Thyroid gland (tissue), 4 donors: ENCODE measurements around the gene RNF41. TPM values are rescaled to one million over a fixed set of nuclear protein-coding genes. Genes with fewer than 3 reads are reported as not detected.

Source experiments
- DNase-seq, 2 donors: peaks; one replicate each; pipeline ENCODE4 v3.0.0-alpha.2; 2019
- H3K27ac ChIP-seq, 3 donors: fragments of 200-600 bp; sonication (generic); 1 replicate in 2 of 3; 2 replicates in 1 of 3; pipeline ENCODE4 v1.5.1; 2016 to 2019; ENCODE audit warnings: mild to moderate bottlenecking in 1 of 3, moderate library complexity in 1 of 3
- H3K27me3 ChIP-seq: fragments of 200-600 bp; sonication (generic); one replicate; pipeline ENCODE4 v1.5.1; 2019
- H3K36me3 ChIP-seq, 2 donors: fragments of 200-600 bp; sonication (generic); one replicate each; pipeline ENCODE4 v1.5.1; 2016 to 2019
- H3K4me1 ChIP-seq, 2 donors: fragments of 200-600 bp; sonication (generic); one replicate each; pipeline ENCODE4 v1.5.1; 2017 to 2019
- H3K4me3 ChIP-seq, 3 donors: fragments of 200-600 bp; sonication (generic); replicated peaks in 1 of 3; 1 replicate in 2 of 3; 2 replicates in 1 of 3; pipeline ENCODE4 v1.5.1; 2016; ENCODE audit warnings: mild to moderate bottlenecking in 1 of 3
- H3K9me3 ChIP-seq: fragments of 200-600 bp; sonication (generic); one replicate; pipeline ENCODE4 v1.5.1; 2017
- POLR2A ChIP-seq, 2 donors: fragments of 450-650 bp; IDR thresholded peaks; one replicate each; pipeline ENCODE4 v1.6.1; 2017; ENCODE audit warnings: antibody characterized with exemption in 2 of 2, mild to moderate bottlenecking in 2 of 2, moderate library complexity in 1 of 2
- WGBS, 2 donors: methylation state at CpG; one replicate each; pipeline ENCODE4 v1.1.5; 2017; 5-methylcytosine and 5-hydroxymethylcytosine counted together
- intact Hi-C: fragments of 100-400 bp; cut with DNase I; formaldehyde crosslinking; loops from one replicate; pipeline ENCODE4 v1.15.1; 2023
- total RNA-seq, 4 donors: library from RNA; depleted of rRNA; stranded (reverse); fragments of >200 nt; gene quantifications; one replicate each; pipeline ENCODE4 v1.2.3, GENCODE V29; 2016
- TF ChIP-seq, protein P1 (sequence below), 6 experiments: fragments of 200-600 bp in 3 of 6; fragments of 450-650 bp in 3 of 6; sonication (generic) in 3 of 6; IDR thresholded peaks; one replicate each; pipeline ENCODE4 v1.5.1; 2016 to 2019; ENCODE audit warnings: antibody characterized with exemption in 6 of 6, mild to moderate bottlenecking in 2 of 6, inconsistent platforms in 1 of 6, moderate library complexity in 1 of 6

RNF41 gene
- total RNA-seq, 4 donors from 2014 or later, result 63.4 to 89.7 (median 73.4) TPM

- H3K4me1 ChIP-seq, result peaks cover 19 to 22% of the 10 kb centered on the region in 2 donors
Measured at GRCh38 chr12:56163533-56164344, 58.0 kb downstream of the RNF41 start.

GRCh38 chr12:56162468-56163290, 59.0 kb downstream of the RNF41 start:
- H3K4me3 ChIP-seq, result no peak overlapping the region
- no peak overlapping the region for H3K27ac ChIP-seq
- intact Hi-C loops, result no loop called here
- H3K4me1 ChIP-seq, result peaks cover 19 to 22% of the 10 kb centered on the region in 2 donors
- no peaks in the 10 kb centered on the region for H3K27me3 ChIP-seq
- 75 to 80% methylated on average over 11 of the region's 11 CpGs for WGBS, 2 donors
- H3K36me3 ChIP-seq, result peaks cover 77 to 78% of the 10 kb centered on the region in 2 donors
- no peak for DNase-seq
- TF ChIP-seq, protein P1, sequence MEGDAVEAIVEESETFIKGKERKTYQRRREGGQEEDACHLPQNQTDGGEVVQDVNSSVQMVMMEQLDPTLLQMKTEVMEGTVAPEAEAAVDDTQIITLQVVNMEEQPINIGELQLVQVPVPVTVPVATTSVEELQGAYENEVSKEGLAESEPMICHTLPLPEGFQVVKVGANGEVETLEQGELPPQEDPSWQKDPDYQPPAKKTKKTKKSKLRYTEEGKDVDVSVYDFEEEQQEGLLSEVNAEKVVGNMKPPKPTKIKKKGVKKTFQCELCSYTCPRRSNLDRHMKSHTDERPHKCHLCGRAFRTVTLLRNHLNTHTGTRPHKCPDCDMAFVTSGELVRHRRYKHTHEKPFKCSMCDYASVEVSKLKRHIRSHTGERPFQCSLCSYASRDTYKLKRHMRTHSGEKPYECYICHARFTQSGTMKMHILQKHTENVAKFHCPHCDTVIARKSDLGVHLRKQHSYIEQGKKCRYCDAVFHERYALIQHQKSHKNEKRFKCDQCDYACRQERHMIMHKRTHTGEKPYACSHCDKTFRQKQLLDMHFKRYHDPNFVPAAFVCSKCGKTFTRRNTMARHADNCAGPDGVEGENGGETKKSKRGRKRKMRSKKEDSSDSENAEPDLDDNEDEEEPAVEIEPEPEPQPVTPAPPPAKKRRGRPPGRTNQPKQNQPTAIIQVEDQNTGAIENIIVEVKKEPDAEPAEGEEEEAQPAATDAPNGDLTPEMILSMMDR (IDR thresholded peaks at IDR 0.05), result no peak
- TF ChIP-seq POLR2A (IDR thresholded peaks at IDR 0.05), result no peak
- no peaks in the 10 kb centered on the region for H3K9me3 ChIP-seq

More at GRCh38 chr12:56163533-56164344, 58.0 kb downstream of the RNF41 start:
- no peak for DNase-seq
- H3K4me3 ChIP-seq, result no peak overlapping the region
- peaks cover 85 to 89% of the 10 kb centered on the region in 2 donors for H3K36me3 ChIP-seq
- intact Hi-C loops, result no loop called here
- no peaks in the 10 kb centered on the region for H3K27me3 ChIP-seq
- no peak for TF ChIP-seq POLR2A (IDR thresholded peaks at IDR 0.05)
- TF ChIP-seq, protein P1 (IDR thresholded peaks at IDR 0.05), result no peak
- WGBS, 2 donors, result 84 to 86% methylated on average over 11 of the region's 11 CpGs
- no peak overlapping the region for H3K27ac ChIP-seq
- H3K9me3 ChIP-seq, result no peaks in the 10 kb centered on the region

GRCh38 chr12:56161690-56162351, 59.9 kb downstream of the RNF41 start:
- 82 to 84% methylated on average over 10 of the region's 10 CpGs for WGBS, 2 donors
- Histone ChIP-seq H3K4me3 (no peak overlapping the region), H3K27ac (peak overlapping the region in 2 of 3 donors; percentile 96 to 99), H3K27me3 (no peaks in the 10 kb centered on the region), H3K36me3 (peaks cover 68 to 71% of the 10 kb centered on the region in 2 donors), H3K4me1 (peaks cover 22 to 29% of the 10 kb centered on the region in 2 donors), H3K9me3 (no peaks in the 10 kb centered on the region)
- intact Hi-C loops, result no loop called here
- no peak for DNase-seq
- TF ChIP-seq POLR2A (IDR thresholded peaks at IDR 0.05), result no peak
- TF ChIP-seq, protein P1 (IDR thresholded peaks at IDR 0.05), result no peak

GRCh38 chr12:56160894-56161689, 60.6 kb downstream of the RNF41 start:
- WGBS, 2 donors, result 79 to 83% methylated on average over 11 of the region's 11 CpGs
- peaks cover 24 to 33% of the 10 kb centered on the region in 2 donors for H3K4me1 ChIP-seq
- H3K4me3 ChIP-seq, result peak overlapping the region in 1 of 3 donors; percentile 67
- intact Hi-C loops, result no loop called here
- H3K27me3 ChIP-seq, result no peaks in the 10 kb centered on the region
- peak overlapping the region; percentile 96 to 100 (median 99) for H3K27ac ChIP-seq
- no peak for DNase-seq
- TF ChIP-seq, protein P1 (IDR thresholded peaks at IDR 0.05), result no peak
- no peak for TF ChIP-seq POLR2A (IDR thresholded peaks at IDR 0.05)
- H3K36me3 ChIP-seq, result peaks cover 61 to 64% of the 10 kb centered on the region in 2 donors
- no peaks in the 10 kb centered on the region for H3K9me3 ChIP-seq
